Fibroblast of lung (primary cell): ENCODE results near the gene TMEM131L.

Experiments used
- CTCF ChIP-seq, 2 donors: IDR thresholded peaks in 1 of 2; conservative IDR thresholded peaks in 1 of 2; 1 replicate in 1 of 2; 2 replicates in 1 of 2; pipeline ENCODE4 v1.5.1; 2011 to 2012; ENCODE audit warnings: low read length in 2 of 2, control low read depth in 1 of 2, inconsistent platforms in 1 of 2, low read depth in 1 of 2, mild to moderate bottlenecking in 1 of 2
- EZH2 ChIP-seq: IDR thresholded peaks from 2 replicates; pipeline ENCODE4 v1.5.1; 2012; ENCODE audit warnings: low read length, control low read depth, mild to moderate bottlenecking; ENCODE audit errors: missing control alignments

GRCh38 chr4:153447175-153447905 is 18.8 kb upstream of the TMEM131L start:
- TF ChIP-seq CTCF (conservative IDR thresholded peaks at IDR 0.05 in 1 of 2, IDR thresholded peaks at IDR 0.05 in 1 of 2; ENCODE audit: low read depth in 1 of 2, low read length in 2 of 2) (no peak), EZH2 (no peak)
